HG02798 (cell line): ENCODE results near the gene ZNF76.

Experiments used
- ATAC-seq: cut with Tn5 transposase; IDR thresholded peaks from one replicate; pipeline ENCODE4 v1.9.1; 2021; ENCODE audit warnings: mild to moderate bottlenecking; ENCODE audit not compliant: unreplicated experiment, poor library complexity

The ZNF76 gene

DNA sequence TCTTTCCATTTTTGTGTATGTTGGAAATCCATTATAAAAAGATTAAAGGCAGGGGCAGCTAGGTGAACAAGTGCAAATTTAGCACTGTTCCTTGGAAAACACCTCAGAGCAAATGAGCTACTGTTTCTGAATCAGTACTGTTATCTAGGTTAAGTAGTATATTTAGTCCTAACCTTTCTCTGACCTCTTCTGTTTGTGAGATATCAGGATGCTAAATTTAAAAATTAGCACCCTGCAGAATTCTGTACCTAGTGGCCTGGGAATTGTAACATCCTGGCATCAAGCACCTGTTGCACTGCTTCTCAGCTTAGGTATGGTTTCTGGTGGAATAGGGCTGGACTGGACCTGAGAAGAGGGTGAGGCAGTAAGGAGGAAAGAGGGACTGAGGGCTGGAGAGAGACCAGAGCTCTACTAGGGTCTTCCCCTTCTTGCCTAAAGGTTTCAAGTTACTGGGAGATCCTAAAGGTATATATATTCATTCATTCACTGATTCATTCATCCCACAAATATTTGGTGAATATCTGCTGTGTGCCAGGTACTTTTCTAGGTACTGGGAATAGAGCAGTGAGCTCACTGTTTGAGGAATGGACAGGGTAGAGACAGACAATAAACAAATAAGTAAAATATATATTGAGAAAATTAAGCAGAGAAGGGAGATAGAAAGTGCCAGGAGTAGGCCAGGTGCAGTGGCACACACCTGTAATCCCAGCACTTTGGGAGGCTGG lies 5.2 kb downstream of the ZNF76 start:
- no peak for ATAC-seq

DNA sequence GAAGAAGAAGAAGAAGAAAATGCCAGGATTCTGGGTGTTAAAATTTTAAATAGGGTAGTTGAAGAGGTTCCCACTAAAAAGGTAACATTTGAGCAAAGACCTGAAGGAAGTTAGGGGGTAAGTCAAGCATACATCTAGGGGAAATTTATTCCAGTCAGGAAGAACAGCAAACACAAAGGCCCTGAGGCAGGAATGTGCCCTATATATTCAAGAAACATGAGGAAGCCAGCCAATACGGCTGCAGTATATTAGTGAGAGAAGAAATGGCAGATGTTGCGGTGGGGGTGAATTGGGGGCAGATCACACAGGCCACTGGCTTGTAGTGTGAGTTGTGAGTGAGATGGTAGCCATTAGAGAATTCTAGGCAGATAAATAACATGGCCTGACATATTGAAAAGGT lies 6.0 kb downstream of the ZNF76 start:
- ATAC-seq = no peak

DNA sequence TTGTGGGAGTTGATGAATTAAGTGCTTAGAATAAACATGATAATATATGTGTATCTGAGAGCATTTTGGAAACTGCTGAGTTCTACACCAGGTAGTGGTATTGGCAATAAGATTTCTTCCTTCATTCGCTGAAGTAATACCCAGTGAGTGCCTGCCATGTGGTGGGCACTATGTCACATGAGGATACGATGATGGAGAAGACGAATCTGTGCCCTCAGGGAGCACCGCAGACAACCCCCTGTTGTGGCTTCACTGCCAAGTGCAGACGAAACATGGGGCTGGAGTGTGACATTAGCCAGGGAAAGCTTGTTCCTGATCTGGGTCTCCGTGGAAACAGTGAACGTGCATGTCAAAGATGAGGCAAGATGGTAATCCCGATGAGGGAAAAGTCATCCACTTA lies 7.9 kb downstream of the ZNF76 start:
- ATAC-seq = no peak

DNA sequence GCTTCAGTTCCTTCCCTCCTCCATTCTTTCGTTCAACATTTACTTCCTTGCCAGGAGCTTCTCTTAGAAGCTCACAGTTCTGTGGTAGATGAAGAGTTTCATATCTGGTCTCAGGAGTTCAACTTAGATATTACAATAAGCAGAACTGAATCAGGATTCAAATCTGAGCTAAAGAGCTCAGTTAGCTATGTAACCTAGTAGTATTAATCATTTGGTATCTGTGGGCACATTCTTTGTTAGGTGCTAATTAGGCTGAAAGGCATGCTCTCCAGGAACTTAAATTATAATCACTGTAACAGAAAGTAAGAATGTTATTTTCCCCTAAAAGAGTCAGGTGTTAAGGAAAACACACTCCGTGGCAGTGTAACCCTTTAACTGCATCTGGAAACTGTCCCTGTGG lies 8.4 kb downstream of the ZNF76 start:
- ATAC-seq = no peak

DNA sequence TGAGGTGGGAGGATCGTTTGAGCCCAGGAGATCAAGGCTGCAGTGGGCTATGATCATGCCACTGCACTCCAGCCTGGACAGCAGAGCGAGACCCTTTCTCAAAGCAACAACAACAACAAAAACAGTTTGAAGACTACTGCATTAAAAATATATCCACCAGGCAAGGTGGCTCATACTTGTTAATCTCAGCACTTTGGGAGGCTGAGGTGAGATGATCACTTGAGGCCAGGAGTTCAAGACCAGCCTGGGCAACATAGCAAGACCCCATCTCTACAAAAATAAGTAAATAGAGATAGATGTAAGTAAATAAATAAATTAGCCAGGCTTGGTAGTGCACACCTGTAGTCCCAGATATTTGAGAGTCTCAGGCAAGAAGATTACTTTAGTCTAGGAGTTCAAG lies 12.5 kb downstream of the ZNF76 start:
- ATAC-seq = no peak

GRCh38 chr6:35273822-35274559 lies 14.5 kb downstream of the ZNF76 start:
- ATAC-seq = no peak

- ATAC-seq = no peak
These were observed 16.3 kb downstream of the ZNF76 start for GRCh38 chr6:35275744-35276260.

- ATAC-seq = no peak
These were observed 19.2 kb downstream of the ZNF76 start for GRCh38 chr6:35278708-35279107.

GRCh38 chr6:35280903-35281302 lies 21.4 kb downstream of the ZNF76 start:
- no peak for ATAC-seq

- no peak for ATAC-seq
These were observed 22.9 kb downstream of the ZNF76 start for GRCh38 chr6:35282472-35282871.

DNA sequence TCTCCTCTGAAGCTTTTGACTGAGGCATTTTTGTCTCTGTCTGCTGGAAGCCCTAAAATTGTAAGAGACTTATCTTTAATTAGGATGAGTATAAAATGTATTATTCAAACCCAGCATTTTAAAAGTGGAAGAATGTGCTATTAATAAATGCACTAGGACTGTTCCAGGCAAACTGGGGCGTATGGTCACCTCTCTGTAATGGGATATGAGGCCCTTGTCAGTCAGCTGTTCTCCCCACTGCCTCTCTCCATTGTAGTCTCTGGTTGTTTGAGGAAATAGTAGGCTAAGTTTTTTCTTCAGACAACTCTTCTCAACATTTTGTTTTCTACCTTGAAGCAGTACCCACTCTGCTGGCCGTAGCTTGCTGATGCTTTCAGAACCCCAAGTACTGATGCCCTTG lies 23.8 kb downstream of the ZNF76 start:
- ATAC-seq = no peak

DNA sequence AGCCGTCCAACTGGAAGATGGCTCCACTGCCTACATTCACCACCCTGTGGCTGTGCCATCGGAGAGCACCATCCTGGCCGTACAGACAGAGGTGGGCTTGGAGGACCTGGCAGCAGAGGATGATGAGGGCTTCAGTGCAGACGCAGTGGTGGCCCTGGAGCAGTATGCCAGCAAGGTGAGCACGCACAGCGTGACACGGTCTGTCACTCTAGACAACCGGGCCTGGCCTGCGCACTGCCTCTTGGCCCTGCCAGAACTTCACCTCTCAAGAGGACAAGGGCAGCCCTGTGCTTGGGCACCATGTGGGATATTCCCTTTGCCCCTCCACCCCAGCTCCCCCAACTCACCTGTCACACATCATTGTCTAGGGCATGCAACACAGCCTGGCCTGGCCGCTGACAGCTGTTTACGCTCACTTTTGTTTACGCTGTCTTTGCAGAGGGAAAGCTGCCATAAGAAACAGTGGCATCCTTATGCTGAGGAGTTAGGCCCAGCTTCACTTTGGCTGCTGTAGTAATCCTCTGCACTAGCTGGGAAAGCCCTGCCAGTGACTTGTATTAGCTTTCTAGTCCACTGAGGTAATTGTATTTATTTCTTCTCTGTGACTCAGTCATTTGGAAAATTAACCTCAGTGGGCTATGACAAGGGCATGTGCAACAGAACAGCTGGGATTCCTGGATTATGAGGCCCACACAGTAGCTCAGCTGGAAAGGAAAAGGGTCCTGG lies 28.3 kb downstream of the ZNF76 start:
- no peak for ATAC-seq

DNA sequence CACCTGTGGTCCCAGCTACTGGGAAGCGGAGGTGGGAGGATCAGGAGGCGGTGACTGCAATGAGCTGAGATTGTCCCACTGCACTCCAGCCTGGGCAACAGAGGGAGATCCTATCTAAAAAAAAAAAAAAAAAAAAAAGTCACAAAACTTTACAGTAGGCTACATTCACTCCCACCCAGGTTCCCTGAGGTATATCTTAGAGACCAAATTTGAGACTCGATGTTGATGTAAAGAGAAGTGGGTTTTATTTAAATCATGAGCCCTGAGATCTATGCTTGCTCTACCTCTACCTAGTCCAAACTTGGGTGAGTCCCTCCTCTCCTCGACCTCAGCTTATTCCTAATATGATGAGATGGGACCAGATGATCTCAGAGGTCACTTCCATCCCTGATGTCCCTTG lies 29.3 kb downstream of the ZNF76 start:
- ATAC-seq = no peak

- ATAC-seq = no peak
These were observed 32.0 kb downstream of the ZNF76 start for GRCh38 chr6:35291491-35291890.

- ATAC-seq = no peak
These were observed 33.0 kb downstream of the ZNF76 start for GRCh38 chr6:35292494-35292893.

DNA sequence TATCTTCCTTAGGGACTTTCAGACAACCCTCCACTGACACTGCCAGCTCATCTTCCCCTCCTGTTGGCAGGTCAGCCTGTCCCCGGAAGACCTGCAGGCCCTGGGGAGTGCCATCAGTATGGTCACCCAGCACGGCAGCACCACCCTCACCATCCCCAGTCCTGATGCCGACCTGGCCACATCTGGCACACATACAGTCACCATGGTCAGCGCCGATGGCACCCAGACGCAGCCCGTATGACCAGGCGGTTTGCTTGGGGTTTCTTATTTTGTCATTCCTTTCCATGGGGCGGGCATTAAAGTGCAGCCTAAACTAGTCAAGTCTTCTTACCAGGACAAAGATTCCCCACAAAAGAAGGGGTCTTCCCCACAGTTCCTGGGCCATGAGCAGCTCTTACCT lies 34.1 kb downstream of the ZNF76 start:
- ATAC-seq = no peak

GRCh38 chr6:35294308-35294945 lies 34.9 kb downstream of the ZNF76 start:
- no peak for ATAC-seq

GRCh38 chr6:35295036-35295435 lies 35.5 kb downstream of the ZNF76 start:
- ATAC-seq = no peak

DNA sequence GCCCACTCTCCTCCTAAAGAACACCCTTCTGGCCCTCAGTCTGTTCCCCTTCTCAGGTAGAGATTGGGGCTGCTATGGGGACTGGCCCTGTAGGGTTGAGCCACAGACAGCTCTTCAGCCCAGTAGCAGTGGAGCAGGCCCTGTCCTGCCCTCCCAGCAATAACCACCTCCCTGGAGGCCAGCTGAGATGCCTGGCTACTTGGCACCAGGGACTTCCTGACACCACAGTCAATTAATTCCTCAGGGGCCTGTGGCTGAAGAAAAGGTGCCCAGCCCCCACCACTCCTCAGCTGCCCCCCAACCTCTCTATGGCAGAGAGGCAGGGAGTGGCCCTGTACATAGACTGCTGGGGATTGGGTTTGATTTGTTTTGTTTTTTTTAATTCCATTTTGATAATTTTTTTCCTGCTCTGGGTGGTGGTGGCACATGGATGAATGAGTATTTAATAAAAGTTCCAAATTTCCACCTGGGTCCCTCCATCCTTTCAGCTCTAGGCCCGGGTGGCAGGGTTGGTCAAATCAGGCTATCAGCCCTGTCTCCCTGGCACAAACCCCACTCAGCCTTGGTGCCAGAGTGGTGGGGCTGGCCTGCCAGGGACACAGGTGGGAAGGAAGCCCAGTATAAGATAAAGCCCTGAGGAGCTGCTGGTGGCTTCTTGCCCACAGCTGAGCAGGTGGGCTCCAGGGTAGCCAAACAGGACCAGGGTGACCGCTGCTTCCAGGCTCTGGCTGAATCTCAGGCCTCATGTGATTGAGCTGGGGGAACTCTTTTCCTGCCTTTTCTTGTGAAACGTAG lies 36.2 kb downstream of the ZNF76 start:
- ATAC-seq = no peak
